ENCODE measurements around the gene TMIGD1. TPM values are rescaled to one million over a fixed set of nuclear protein-coding genes. Genes with fewer than 3 reads are reported as not detected.
A peak's percentile ranks its signal among the peaks of the same experiment; 100 is the strongest.

The TMIGD1 gene
- total RNA-seq, 1 donor from 2014 or later: not detected

DNA sequence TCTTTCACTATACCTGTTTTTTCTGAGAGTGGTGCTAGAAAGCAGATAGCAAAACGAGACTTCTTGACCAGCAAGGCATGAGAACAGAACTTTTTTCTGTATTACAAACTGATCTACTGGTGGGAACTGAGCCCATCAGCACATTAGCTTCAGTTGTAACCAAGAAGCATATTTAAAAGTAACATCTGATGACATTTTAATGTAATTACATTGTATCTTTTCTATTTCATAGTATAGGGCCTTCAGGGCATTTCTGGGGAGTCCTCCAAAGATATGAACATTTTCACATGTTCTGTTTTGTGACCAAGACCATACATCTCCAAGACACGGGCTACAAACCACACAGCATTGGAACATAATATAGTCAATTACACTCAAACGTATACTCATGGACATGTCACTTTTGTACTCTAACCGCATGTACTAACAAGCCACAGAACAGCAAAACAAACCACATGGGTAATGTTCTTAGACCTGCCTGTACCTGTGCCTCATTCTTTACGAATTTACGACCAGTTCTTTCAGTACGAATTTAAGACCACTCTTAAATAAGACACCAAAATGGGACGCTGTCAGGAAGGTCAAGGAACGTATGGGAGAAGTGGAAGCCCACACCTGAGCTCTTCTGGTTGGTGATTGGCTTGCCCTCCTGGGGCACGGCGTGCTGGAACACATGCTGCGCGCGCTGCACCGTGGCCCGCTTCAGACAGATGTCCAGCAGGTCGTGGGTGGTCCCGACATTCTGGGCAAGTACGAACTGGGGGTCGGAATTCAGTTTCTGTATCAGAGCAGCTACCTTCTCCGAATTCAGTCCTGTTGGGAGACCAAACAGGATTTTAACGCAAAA lies 42.9 kb downstream of the TMIGD1 start:
- ATAC-seq (peak; percentile 69), DNase-seq (ENCODE audit: low spot score) (no peak)

DNA sequence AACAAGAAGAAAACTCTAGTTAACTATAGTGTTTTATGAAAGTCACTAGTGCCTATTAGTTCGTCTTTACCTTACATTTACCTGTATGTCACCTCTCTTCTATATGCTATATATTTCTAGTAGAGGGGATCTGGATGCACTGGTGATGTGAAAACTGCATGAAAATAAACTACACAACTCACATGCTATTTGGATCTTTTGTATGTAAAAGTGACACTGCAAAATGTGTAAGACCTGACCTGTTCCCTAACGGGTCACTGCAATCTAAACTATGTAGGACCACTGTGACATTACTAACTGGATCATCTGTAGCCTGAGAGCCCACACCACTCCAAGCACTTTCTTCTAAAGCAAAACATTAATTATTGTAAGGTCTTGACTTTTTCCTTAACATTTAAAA lies 43.8 kb downstream of the TMIGD1 start:
- ATAC-seq: no peak
- DNase-seq (ENCODE audit: low spot score): no peak

DNA sequence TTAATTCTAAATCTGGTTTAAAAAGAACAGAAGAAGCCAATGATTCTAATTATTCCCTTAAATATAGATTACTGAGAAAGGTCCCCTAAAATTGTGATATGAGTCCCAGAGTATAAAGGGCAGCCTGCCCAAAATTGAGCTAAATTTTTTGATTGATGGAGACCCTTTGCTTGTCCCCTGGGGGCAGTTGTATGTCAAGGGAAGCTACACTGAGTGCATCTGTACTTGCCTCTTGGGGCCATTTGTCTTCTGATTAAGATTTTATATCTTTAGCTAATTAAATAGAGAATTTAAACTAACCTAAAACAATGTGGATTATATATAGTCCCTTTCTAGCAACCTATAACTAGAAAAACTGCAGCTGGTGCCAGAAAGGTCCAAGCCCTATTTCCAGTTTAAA lies 54.7 kb downstream of the TMIGD1 start:
- ATAC-seq: no peak
- no peak for DNase-seq (ENCODE audit: low spot score)

DNA sequence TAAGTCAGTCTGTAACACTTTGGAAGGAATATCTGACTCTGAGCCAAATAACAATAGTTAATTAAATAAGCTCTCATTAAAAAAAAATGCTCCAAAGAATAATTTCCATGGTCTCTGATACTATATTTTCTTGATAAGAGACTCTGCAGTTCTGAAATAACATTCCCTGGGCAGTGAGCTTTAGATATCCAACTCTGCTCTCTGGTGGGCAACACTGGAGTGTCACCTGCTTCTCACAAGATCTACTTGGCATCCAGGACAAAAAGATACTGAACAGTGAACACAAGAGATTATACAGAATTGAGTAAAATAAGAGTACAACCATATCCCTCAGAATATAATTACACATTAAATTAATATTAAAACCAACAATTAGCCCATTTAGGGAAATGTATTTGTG lies 55.8 kb downstream of the TMIGD1 start:
- no peak for DNase-seq (ENCODE audit: low spot score)
- peak; percentile 93 for ATAC-seq

DNA sequence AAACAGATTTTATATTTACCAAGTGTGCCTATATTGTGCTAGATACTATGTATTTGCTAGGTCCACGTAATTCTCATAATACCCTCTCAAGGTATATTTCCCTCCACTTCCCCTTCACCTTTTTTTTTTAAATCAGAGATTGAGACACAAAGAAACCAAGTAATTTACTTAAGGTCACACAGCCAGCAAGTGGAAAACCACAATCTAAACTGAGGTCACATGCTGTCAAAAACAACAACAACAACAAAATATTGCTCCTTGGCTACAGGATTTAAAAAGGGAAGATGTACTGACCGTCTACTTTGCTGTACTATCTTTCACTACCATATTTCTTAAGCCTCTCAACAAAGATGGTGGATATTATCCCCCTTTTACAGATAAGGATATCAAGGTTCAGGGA lies 57.9 kb downstream of the TMIGD1 start:
- ATAC-seq: no peak
- no peak for DNase-seq (ENCODE audit: low spot score)

DNA sequence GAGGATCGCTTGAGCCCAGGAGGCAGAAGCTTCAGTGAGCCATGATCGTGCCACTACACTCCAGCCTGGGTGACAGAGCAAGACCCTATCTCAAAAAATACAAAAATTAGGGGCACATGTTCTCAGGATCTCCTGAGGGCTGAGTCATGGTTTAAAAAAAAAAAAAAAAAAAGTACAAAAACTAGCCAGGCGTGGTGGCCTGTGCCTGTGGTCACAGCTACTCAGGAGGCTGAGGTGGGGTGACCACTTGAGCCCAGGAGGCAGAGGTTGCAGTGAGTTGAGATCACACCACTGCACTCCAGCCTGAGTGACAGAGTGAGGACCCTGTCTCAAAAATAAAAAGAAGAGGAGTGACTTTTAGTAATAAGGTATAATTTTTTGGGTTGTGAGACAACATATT lies 59.0 kb downstream of the TMIGD1 start:
- ATAC-seq (no peak), DNase-seq (ENCODE audit: low spot score) (no peak)

DNA sequence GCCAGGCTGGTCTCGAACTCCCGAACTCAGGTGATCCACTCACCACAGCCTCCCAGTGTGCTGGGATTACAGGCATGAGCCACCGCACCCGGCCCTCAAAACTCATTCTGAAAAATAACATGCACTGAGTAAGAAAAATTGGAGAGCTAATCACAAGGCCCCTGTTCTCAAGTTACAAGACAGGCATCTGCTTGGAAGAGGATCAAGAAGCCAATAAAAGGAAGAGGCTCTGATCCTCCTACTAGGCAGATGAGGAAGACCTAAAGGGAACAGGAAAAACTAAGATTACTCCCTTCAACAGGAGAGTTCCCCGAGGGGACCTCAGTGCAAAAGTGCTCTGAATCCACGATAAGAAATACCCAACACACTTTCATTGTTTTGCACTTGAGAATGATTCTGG lies 60.5 kb downstream of the TMIGD1 start:
- ATAC-seq: no peak
- DNase-seq (ENCODE audit: low spot score): no peak

DNA sequence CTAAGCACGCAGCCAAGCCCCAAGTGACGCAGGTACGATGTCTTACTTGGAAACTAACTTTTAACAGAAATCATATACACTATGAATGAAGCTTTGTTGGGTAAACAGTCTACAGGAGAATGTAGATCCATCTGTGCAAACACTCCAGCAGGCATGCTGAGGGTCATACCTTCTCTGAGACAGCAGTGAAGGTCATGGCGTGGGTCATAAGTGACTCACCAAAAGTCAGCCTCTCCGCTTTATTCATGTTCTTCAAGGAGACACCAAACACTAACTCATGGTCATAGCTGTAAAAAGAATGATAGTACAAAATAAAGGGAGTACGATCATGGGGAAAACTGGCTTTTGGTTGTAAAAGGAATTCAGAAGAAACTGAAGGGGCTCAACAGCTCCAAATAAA lies 62.8 kb downstream of the TMIGD1 start:
- no peak for ATAC-seq
- DNase-seq (ENCODE audit: low spot score): no peak

DNA sequence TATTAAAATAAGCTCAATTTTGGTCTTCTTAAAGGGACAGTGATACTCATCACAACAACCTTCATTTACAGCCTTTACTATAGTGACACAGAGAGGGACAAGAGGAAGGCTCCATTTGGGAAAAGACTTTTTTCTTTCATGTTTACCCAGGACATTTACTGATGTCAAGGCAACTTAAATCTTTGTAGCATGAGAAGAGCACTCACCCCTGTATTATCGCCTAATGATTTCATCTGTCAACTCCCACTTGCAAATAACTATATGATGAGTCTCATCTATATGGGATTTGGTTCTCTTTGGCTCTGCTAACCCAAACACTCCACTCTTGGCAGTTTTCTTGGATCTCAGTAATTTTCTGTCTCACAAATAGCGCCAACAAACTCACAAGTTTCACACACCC lies 66.2 kb downstream of the TMIGD1 start:
- no peak for ATAC-seq

More for the DNA sequence above, 66.2 kb downstream of the TMIGD1 start:
- no peak for DNase-seq (ENCODE audit: low spot score)

Other genes with a start within 250 kb of the TMIGD1 start
- gene NSRP1, start 217.2 kb downstream of the TMIGD1 start, total RNA-seq: 9.4 TPM
- gene SLC6A4, start 98.4 kb downstream of the TMIGD1 start, total RNA-seq: 0.13 TPM
- gene BLMH, start 42.1 kb downstream of the TMIGD1 start, total RNA-seq: 8.1 TPM
- gene CPD, start 44.9 kb upstream of the TMIGD1 start, total RNA-seq: 33.8 TPM
- 23.2 TPM for gene GOSR1, start 143.4 kb upstream of the TMIGD1 start, total RNA-seq

Data from left lobe of liver (tissue), 2 donors.